GM18951 (cell line): ENCODE measurements around the gene MAP2K3.

Experiments
- POLR2A ChIP-seq: IDR thresholded peaks from 4 replicates; pipeline ENCODE4 v1.6.1; 2011; ENCODE audit warnings: mild to moderate bottlenecking; ENCODE audit not compliant: insufficient read length, insufficient read depth; ENCODE audit errors: extremely low read depth
- in situ Hi-C: fragments of 300-500 bp; cut with MboI; formaldehyde crosslinking; loops from one replicate; pipeline ENCODE4 v1.12.0; 2022; ENCODE audit warnings: low sequenced_read_pairs, mixed read lengths, inconsistent platforms; ENCODE audit not compliant: unreplicated experiment

Gene MAP2K3

GRCh38 chr17:21358682-21359482, 74.4 kb downstream of the MAP2K3 start:
- no peak for TF ChIP-seq POLR2A
- in situ Hi-C loops: no loop called here

- no peak for TF ChIP-seq POLR2A
- in situ Hi-C loops: no loop called here
Observed at GRCh38 chr17:21359483-21359840, 75.0 kb downstream of the MAP2K3 start.

- in situ Hi-C loops: no loop called here
- TF ChIP-seq POLR2A: no peak
Observed at GRCh38 chr17:21360048-21360447, 75.5 kb downstream of the MAP2K3 start.

GRCh38 chr17:21361020-21361809, 76.7 kb downstream of the MAP2K3 start:
- TF ChIP-seq POLR2A: no peak
- in situ Hi-C loops: no loop called here

GRCh38 chr17:21362331-21362931, 77.9 kb downstream of the MAP2K3 start:
- TF ChIP-seq POLR2A: no peak
- in situ Hi-C loops: no loop called here

GRCh38 chr17:21363776-21364642, 79.5 kb downstream of the MAP2K3 start:
- TF ChIP-seq POLR2A: no peak
- in situ Hi-C loops: no loop called here
